ENCODE data around the gene SELENOF.
"Not testable (repeated sequence)": the region's sequence is repeated elsewhere in the genome, so short reads cannot be mapped to it uniquely, and the experiment has no call there.

SELENOF gene

GRCh38 chr1:86915737-86916235 lies 1.9 kb upstream of the SELENOF start:
- no peak for DNase-seq (ENCODE audit: low spot score)

GRCh38 chr1:86914998-86915736 lies 1.2 kb upstream of the SELENOF start:
- DNase-seq (ENCODE audit: low spot score) = peak; percentile 55

- DNase-seq (ENCODE audit: low spot score) = no peak
Observed at GRCh38 chr1:86914601-86914997, 673 bp upstream of the SELENOF start, which contains the start of gene HS2ST1. HS2ST1 (plus strand) TSS chr1:86914635.

GRCh38 chr1:86913399-86913895 lies 479 bp downstream of the SELENOF start:
- peak; percentile 27 for DNase-seq (ENCODE audit: low spot score)

DNA sequence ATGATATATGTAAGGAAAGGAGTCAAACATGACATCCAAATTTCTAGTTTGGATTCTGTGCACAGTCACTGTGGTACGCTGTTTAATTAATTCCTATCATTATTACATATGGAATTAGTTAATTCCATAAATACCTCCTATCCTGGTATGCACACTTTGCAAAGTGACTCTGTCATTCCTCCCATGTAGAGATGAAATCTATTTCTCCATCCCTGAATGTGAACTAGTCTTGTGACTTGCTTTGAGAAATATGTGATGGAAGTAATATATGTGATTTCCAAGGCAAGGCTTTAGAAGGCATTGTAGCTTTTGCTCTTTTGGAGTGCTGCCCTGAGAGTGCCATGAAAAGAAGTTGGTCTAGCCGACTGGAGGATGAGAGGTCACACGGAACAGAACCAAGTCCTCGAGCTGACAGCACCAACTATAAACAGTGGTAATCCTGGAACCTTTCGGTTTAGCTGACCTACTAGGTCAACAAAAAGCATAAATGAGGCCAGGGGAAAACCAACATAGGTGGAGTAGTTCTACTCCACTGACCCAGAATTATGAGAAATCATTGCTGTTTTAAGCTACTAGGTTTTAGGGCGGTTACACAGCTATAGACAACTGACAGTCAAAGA lies 1.5 kb downstream of the SELENOF start:
- DNase-seq (ENCODE audit: low spot score) = peak; percentile 15

DNA sequence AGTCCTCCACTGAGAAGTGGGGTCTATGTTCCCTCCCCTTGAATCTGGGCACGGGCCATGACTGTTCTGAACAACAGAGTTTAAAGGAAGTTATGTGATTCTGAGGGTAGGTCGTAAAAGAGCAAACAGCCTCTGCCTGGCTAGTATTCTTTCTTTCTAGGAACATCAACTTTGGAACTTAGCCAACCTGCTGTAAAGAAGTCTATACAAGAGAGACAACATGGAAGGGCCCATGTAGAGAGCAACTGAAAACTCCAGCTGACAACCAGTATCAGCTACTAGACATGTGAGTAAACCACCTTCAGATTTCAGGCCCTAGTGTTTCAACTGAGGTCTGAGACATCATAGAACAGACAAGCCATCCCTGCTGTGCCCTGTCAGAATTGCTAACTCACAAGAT lies 7.5 kb downstream of the SELENOF start:
- no peak for DNase-seq (ENCODE audit: low spot score)

DNA sequence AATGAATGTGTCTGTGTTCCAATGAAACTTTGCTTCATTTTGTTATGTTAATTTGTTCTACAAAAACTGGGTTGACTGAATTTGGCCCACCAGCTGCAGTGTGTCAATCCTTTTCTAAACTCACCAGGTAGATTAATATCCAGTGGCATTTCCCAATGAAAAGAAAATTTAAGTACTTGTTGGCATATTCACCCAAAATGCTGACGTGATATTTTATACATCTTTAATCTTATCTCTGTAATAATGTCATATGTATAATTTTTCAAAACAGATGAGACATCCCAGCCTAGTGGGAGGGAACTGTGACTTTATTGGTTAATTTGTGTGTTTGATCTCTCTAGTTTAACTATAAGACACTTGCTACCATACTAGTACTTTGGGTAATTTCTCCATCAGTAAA lies 8.1 kb downstream of the SELENOF start:
- no peak for DNase-seq (ENCODE audit: low spot score)

DNA sequence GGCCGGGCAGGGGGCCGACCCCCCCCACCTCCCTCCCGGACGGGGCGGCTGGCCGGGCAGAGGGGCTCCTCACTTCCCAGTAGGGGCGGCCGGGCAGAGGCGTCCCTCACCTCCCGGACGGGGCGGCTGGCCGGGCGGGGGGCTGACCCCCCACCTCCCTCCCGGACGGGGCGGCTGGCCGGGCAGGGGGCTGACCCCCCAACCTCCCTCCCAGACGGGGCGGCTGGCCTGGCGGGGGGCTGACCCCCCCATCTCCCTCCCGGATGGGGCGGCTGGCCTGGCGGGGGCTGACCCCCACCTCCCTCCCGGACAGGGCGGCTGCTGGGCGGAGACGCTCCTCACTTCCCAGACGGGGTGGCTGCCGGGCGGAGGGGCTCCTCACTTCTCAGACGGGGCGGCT lies 14.5 kb downstream of the SELENOF start:
- not testable (repeated sequence) for DNase-seq (ENCODE audit: low spot score)

GRCh38 chr1:86888327-86888726 lies 25.6 kb downstream of the SELENOF start:
- no peak for DNase-seq (ENCODE audit: low spot score)

DNA sequence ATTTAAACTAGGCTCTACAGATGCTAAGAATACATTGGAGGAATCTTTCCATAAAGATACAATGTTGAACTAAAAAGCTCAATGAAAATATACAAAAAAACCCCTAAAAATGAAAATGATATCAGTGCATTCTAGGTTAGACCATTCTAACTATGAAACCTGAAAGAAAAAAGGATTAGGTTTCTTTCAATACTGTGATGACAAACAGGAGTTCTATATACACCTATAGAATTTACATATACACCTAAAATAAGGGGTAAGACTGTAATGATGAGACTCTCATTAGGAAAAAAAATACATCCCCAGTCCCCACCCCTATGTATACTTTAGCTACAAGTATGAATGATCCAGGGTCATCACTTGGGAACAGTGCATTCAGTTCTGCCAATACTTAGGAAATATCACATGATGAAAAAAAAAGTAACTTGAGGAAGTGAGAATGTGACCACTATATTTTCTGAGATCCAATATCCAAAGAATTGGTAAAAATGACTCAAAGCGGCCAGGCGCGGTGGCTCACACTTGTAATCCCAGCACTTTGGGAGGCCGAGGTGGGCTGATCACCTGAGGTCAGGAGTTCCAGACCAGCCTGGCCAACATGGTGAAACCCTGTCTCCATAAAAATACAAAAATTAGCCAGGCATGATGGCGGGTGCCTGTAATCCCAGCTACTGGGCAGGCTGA lies 26.3 kb downstream of the SELENOF start:
- no peak for DNase-seq (ENCODE audit: low spot score)

DNA sequence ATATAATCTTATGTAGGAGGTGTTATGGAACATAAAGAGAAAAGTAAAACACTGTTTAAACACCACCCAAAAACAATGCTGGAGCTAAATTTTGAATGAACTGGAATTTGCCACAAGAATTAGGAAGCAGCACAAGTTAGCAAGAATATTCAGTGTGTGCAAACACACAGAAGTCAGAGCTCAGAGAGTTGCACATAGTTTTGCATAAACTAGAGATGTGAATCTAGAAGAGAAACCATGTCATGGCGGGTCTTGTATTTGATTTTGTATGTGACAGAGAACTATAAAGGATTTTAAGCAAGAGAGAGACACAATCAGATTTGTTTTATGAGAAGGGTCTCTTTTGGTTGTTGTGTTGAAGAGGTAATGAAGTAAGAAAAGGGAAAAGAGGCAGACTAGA lies 38.2 kb downstream of the SELENOF start:
- no peak for DNase-seq (ENCODE audit: low spot score)

DNA sequence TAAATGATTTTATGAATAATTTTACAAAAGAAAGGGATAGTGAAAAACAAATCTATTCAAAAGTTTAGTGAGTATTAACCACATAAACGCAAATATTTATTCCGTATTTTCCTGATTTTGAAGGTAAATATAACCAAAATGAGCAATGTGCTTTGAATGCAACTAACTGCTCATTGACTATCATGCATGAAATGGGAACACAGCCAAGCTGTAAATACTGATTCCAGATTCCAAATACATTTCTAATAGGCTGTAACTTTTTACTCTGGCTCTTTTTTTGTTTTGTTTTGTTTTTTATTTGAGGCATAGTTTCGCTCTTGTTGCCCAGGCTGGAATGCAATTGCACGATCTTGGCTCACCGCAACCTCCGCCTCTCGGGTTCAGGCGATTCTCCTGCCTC lies 41.8 kb downstream of the SELENOF start:
- no peak for DNase-seq (ENCODE audit: low spot score)

GRCh38 chr1:86871001-86871400 lies 42.9 kb downstream of the SELENOF start:
- no peak for DNase-seq (ENCODE audit: low spot score)

- no peak for DNase-seq (ENCODE audit: low spot score)
Observed at GRCh38 chr1:86868477-86868876, 45.4 kb downstream of the SELENOF start.

GRCh38 chr1:86867278-86867677 lies 46.6 kb downstream of the SELENOF start:
- DNase-seq (ENCODE audit: low spot score) = not testable (repeated sequence)

GRCh38 chr1:86866665-86867064 lies 47.3 kb downstream of the SELENOF start:
- DNase-seq (ENCODE audit: low spot score) = peak; percentile 16

DNA sequence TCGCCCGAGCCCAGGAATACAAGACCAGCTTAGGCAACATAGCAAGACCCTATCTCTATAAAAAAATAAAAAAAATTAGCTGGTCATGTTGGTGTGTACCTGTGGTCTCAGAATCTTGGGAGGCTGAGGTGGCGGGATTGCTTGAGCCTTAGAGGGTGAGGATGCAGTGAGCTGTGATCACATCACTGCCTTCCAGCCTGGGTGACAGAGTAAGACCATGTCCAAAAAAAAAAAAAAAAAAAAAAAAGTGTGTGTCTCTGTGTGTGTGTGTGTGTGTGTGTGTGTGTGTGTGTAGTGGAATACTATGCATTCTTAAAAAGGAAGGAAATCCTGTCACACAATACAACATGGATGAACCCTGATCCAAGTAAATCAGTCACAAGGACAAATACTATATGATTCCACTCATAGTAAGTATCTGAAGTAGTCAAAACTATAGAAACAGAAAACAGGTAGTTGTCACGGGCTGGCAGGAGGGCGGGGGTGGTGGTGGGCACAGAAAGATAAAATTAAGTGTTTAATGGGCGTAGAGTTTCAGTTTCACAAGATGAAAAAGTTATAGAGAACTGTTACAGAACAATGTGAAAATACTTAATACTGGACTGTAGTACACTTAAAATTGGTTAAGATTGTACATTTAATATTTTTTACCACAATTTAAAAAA lies 47.8 kb downstream of the SELENOF start:
- DNase-seq (ENCODE audit: low spot score) = no peak

- DNase-seq (ENCODE audit: low spot score) = no peak
Observed at GRCh38 chr1:86862920-86863319, 51.0 kb downstream of the SELENOF start.

DNA sequence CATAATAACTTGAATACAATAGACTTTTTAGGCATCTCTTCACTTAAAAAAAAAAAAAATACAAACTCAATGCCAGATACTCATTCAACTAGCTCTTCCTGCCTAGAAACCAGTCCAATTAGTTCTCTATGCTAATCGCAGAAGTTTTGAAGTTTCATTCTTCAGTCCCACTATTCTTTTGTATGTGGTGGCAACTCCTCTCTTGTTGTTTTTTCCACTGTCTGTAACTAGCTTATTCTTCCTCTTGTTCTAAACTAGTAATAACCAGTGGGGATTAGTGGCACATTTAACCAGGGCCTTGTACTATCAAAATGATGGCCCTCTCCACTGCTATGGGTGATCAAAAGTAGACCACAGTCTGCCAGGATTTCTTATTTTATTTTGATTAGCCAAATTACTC lies 52.5 kb downstream of the SELENOF start:
- DNase-seq (ENCODE audit: low spot score) = no peak

DNA sequence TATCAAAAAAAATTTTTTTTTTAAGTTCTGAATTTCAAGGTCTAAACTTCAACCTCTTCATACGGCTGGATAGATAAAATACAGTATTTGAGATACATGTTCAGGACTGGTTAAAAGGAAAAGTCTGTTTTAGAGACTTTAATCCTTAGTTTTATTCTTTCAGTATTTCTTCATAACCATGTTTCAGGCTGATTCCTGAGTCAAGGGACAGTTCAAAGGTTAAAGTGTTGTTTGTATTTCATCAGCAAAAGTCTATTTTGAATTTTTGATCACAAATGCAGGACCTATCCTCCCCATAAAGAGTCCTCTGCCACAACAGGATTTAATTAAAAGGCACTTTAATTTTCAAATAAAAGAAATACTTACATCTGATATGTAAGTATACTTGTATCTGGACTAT lies 53.5 kb downstream of the SELENOF start:
- DNase-seq (ENCODE audit: low spot score) = no peak

GRCh38 chr1:86860020-86860419 lies 53.9 kb downstream of the SELENOF start:
- no peak for DNase-seq (ENCODE audit: low spot score)

GRCh38 chr1:86858524-86859261 lies 55.2 kb downstream of the SELENOF start:
- DNase-seq (ENCODE audit: low spot score) = no peak

All from GM03348 (cell line).